ENCODE measurements around the gene PDAP1. TPM values are rescaled to one million over a fixed set of nuclear protein-coding genes. Genes with fewer than 3 reads are reported as not detected.
A peak's percentile ranks its signal among the peaks of the same experiment; 100 is the strongest.

Gene PDAP1
- total and polyA plus RNA-seq, 9 of the 15 experiments (the other 6 are each of a cell fraction or from before 2014, with no cell fraction given), result 10.2 to 315 (median 129) TPM

- in situ Hi-C loops (cut with MboI) (no loop called here), intact Hi-C loops (cut with micrococcal nuclease) (loop anchor here (5.0 kb wide), 1 partner anchor 36 kb away; the partner anchor contains the start of gene ARPC1A)
- Histone ChIP-seq H4K20me1 (replicated peaks; ENCODE audit: control insufficient read depth, insufficient read depth, low read length) (no peaks in the 10 kb centered on the region; the same call in 1 of the 2 replicates), H3K36me3 (ENCODE audit: control insufficient read depth, insufficient read depth, low read length) (peaks cover 77% of the 10 kb centered on the region), H3K27ac (ENCODE audit: extremely low read depth, low read depth, low read length) (peak overlapping the region; percentile 23; the same call in 1 of the 3 replicates), H3K9me1 (ENCODE audit: control insufficient read depth, insufficient read depth, low read length) (no peaks in the 10 kb centered on the region), H3K9ac (ENCODE audit: insufficient read depth in 1 of 2, low read depth in 2 of 2, low read length in 2 of 2) (peak overlapping the region in 1 of 2 experiments; percentile 49; a peak in 1 of 4 replicates), H3K27me3 (ENCODE audit: control insufficient read depth in 2 of 2, insufficient read depth in 2 of 2, low read length in 2 of 2) (no peaks in the 10 kb centered on the region), H3K4me2 (ENCODE audit: insufficient read depth, low read length) (peak overlapping the region; percentile 9; the same call in 1 of the 2 replicates), H3K79me2 (ENCODE audit: control insufficient read depth, insufficient read depth, low read length) (no peaks in the 10 kb centered on the region), H3K4me3 (no peak overlapping the region), H3K9me3 (replicated peaks; ENCODE audit: control insufficient read depth, insufficient read depth, low read depth, low read length) (no peaks in the 10 kb centered on the region), H3K4me1 (replicated peaks in 1 of 2; ENCODE audit: control insufficient read depth in 2 of 2, insufficient read depth in 2 of 2, low read length in 2 of 2) (peaks cover 6 to 16% of the 10 kb centered on the region in 2 experiments; a peak in 4 of 5 replicates), H2AFZ (ENCODE audit: low read depth, low read length) (no peak overlapping the region)
- ChIA-PET POLR2A (interaction anchor here (0.6 to 1.0 kb wide), 5 partner anchors 11 to 350 kb away, joined by 3 to 6 read pairs (median 3); no protein-coding TSS in a partner anchor), CTCF (ENCODE audit: low intra/inter-chr PET ratio) (interaction anchor here (0.6 to 4.4 kb wide), 2 partner anchors 20 to 24 kb away, joined by 3 to 18 read pairs; no protein-coding TSS in a partner anchor)
- BruUV-seq (replicated peaks), result no TSS peak
- DNase-seq (ENCODE audit: extremely low read depth in 1 of 4, low spot score in 3 of 4), result peak in 3 of 4 experiments; percentile 23 to 69 (median 53)
- WGBS (ENCODE audit: insufficient coverage, low coverage, missing lambda C conversion rate), result 49% methylated on average over 3 of the region's 3 CpGs
- peak; percentile 54 for ATAC-seq
- FAIRE-seq, result peak; percentile 88
- TF ChIP-seq FOXJ2 (tag; IDR thresholded peaks at IDR 0.05), result no peak
- TF ChIP-seq SMARCC2 (IDR thresholded peaks at IDR 0.05; ENCODE audit: low read depth), result 0 out of 2 replicates have a peak, but pooled peaks have one; percentile 4
- no peak for TF ChIP-seq SPI1 (IDR thresholded peaks at IDR 0.05; ENCODE audit: borderline replicate concordance, low read depth, low read length)
- TF ChIP-seq HDAC8 (tag; IDR thresholded peaks at IDR 0.05), result no peak
- TF ChIP-seq ZSCAN32 (CRISPR knock-in tag; IDR thresholded peaks at IDR 0.05), result no peak
- TF ChIP-seq ETV6 (IDR thresholded peaks at IDR 0.05; ENCODE audit: borderline replicate concordance in 1 of 2, low read depth in 2 of 2, low read length in 1 of 2), result no peak
- no peak for TF ChIP-seq ETV6 (CRISPR knock-in tag; IDR thresholded peaks at IDR 0.05; ENCODE audit: borderline replicate concordance)
- no peak for TF ChIP-seq CHD7 (IDR thresholded peaks at IDR 0.05; ENCODE audit: low read depth, low read length)
- no peak for TF ChIP-seq ZNF764 (CRISPR knock-in tag; IDR thresholded peaks at IDR 0.05; ENCODE audit: low read depth)
- TF ChIP-seq KLF6 (CRISPR knock-in tag; IDR thresholded peaks at IDR 0.05; ENCODE audit: borderline replicate concordance), result no peak
- peak; percentile 37 for TF ChIP-seq ZNF316 (IDR thresholded peaks at IDR 0.05)
- no peak for TF ChIP-seq CHD2 (IDR thresholded peaks at IDR 0.05; ENCODE audit: low read depth, low read length)
- peak; percentile 60 for TF ChIP-seq C11orf30 (IDR thresholded peaks at IDR 0.05; ENCODE audit: low read depth)
Measured at GRCh38 chr7:99362801-99363200, 45.6 kb downstream of the PDAP1 start.

Measured in K562 (cell line).